Measurements from ENCODE around the gene PDE1A. TPM values are rescaled to one million over a fixed set of nuclear protein-coding genes. Genes with fewer than 3 reads are reported as not detected.

The PDE1A gene
- total RNA-seq, 2 experiments from 2014 or later, result not detected

DNA sequence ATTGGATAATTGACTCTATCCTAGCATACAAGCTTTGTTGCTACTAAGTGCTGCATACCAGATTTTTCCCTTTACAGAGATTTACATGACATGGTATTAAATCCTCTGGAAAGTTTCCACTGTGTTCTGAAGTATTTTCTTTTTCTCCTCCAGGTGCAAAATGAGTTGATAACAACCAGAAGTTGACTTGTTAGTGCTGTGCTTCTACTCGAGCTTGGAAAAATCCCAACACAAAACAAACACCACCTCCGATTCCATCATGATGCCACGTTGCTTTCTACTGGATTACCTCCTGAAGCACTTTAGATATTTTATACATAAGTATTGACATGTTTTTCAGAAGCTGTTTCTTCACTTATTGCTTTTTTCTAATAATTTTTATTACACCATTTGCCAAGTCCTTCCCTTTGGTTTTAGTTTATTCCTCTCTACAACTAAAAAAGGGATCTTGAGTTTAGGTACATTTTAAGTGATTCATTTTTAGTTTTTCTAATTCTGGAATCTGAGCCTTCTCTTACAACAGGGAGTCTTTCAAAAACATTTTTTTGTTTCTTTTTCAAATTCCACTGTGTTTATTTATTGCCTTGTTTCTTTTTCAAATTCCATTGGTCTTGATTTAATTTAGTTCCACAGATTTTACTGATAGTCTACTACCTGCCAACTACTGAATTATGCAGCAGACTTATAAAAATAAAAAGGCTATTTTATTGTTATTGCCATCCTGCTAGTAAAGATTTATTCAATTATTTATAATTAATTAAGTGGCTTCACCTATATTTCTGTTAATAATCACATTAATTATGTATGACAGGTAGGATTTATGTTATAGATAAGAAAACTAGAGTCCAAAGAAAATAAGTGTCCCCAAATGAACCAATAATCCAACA lies 297.8 kb downstream of the PDE1A start:
- H2AFZ ChIP-seq (ENCODE audit: low read length), result no peak overlapping the region
- no peaks in the 10 kb centered on the region for H3K79me2 ChIP-seq (ENCODE audit: insufficient read depth, low read depth, low read length)
- H3K4me3 ChIP-seq (ENCODE audit: low read depth, low read length, poor library complexity, severe bottlenecking), result no peak overlapping the region
- H4K20me1 ChIP-seq (ENCODE audit: insufficient read depth, low read length), result no peaks in the 10 kb centered on the region
- CTCF ChIA-PET (ENCODE audit: unreplicated experiment), result no interaction called here
- no peak for DNase-seq (ENCODE audit: low spot score)
- H3K27ac ChIP-seq (ENCODE audit: low read depth, low read length, poor library complexity, severe bottlenecking), result no peak overlapping the region
- BruUV-seq (replicated peaks), result no TSS peak
- H3K9me3 ChIP-seq (ENCODE audit: low read length), result no peaks in the 10 kb centered on the region
- no peaks in the 10 kb centered on the region for H3K4me1 ChIP-seq (ENCODE audit: insufficient read depth, low read length, poor library complexity, severe bottlenecking)
- POLR2A ChIA-PET, result no interaction called here
- no peaks in the 10 kb centered on the region for H3K9me2 ChIP-seq (ENCODE audit: insufficient read depth, low read length)
- TF ChIP-seq, protein P1, sequence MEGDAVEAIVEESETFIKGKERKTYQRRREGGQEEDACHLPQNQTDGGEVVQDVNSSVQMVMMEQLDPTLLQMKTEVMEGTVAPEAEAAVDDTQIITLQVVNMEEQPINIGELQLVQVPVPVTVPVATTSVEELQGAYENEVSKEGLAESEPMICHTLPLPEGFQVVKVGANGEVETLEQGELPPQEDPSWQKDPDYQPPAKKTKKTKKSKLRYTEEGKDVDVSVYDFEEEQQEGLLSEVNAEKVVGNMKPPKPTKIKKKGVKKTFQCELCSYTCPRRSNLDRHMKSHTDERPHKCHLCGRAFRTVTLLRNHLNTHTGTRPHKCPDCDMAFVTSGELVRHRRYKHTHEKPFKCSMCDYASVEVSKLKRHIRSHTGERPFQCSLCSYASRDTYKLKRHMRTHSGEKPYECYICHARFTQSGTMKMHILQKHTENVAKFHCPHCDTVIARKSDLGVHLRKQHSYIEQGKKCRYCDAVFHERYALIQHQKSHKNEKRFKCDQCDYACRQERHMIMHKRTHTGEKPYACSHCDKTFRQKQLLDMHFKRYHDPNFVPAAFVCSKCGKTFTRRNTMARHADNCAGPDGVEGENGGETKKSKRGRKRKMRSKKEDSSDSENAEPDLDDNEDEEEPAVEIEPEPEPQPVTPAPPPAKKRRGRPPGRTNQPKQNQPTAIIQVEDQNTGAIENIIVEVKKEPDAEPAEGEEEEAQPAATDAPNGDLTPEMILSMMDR (conservative IDR thresholded peaks at IDR 0.05; ENCODE audit: low read length), result no peak
- TF ChIP-seq EZH2phosphoT487 (IDR thresholded peaks at IDR 0.05; ENCODE audit: borderline replicate concordance, low read depth, low read length), result no peak
- H3K4me2 ChIP-seq (ENCODE audit: low read length), result no peak overlapping the region
- no peaks in the 10 kb centered on the region for H3K36me3 ChIP-seq (ENCODE audit: insufficient read depth, low read length)
- intact Hi-C loops (cut with micrococcal nuclease; ENCODE audit: unreplicated experiment), result no loop called here

DNA sequence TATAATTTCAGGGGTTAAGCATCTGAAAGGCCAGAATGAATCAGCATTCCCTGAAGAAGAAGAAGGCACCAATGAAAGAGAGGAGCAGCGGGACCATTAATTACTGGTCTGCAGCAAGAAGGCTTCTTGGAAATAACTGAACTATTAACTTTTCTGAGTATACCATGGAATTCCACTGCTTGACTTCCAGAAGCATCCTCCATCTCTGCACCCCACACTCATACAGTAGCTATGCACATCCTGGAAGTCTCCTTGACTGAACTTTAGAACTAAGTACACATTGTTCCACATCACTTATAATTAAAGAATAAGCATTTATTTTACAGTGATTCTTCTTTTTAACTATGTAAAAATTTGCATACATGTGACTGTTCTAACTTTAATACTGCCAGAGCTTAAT lies 309.6 kb downstream of the PDE1A start:
- Histone ChIP-seq H3K36me3 (ENCODE audit: insufficient read depth, low read length) (no peaks in the 10 kb centered on the region), H2AFZ (ENCODE audit: low read length) (no peak overlapping the region), H4K20me1 (ENCODE audit: insufficient read depth, low read length) (no peaks in the 10 kb centered on the region), H3K79me2 (ENCODE audit: insufficient read depth, low read depth, low read length) (no peaks in the 10 kb centered on the region), H3K9me2 (ENCODE audit: insufficient read depth, low read length) (no peaks in the 10 kb centered on the region), H3K9me3 (ENCODE audit: low read length) (no peaks in the 10 kb centered on the region), H3K27ac (ENCODE audit: low read depth, low read length, poor library complexity, severe bottlenecking) (no peak overlapping the region), H3K4me3 (ENCODE audit: low read depth, low read length, poor library complexity, severe bottlenecking) (no peak overlapping the region), H3K4me2 (ENCODE audit: low read length) (no peak overlapping the region), H3K4me1 (ENCODE audit: insufficient read depth, low read length, poor library complexity, severe bottlenecking) (no peaks in the 10 kb centered on the region)
- intact Hi-C loops (cut with micrococcal nuclease; ENCODE audit: unreplicated experiment), result no loop called here
- ChIA-PET CTCF (ENCODE audit: unreplicated experiment) (interaction anchor here (0.5 kb wide), 1 partner anchor 14 kb away, joined by 3 read pairs; no protein-coding TSS in a partner anchor), POLR2A (interaction anchor here (1.4 to 1.5 kb wide), 2 partner anchors 17 to 23 kb away, joined by 4 to 5 read pairs; no protein-coding TSS in a partner anchor)
- BruUV-seq (replicated peaks), result no TSS peak
- TF ChIP-seq EZH2phosphoT487 (IDR thresholded peaks at IDR 0.05; ENCODE audit: borderline replicate concordance, low read depth, low read length), result no peak
- TF ChIP-seq, protein P1 (conservative IDR thresholded peaks at IDR 0.05; ENCODE audit: low read length), result no peak
- no peak for DNase-seq (ENCODE audit: low spot score)

DNA sequence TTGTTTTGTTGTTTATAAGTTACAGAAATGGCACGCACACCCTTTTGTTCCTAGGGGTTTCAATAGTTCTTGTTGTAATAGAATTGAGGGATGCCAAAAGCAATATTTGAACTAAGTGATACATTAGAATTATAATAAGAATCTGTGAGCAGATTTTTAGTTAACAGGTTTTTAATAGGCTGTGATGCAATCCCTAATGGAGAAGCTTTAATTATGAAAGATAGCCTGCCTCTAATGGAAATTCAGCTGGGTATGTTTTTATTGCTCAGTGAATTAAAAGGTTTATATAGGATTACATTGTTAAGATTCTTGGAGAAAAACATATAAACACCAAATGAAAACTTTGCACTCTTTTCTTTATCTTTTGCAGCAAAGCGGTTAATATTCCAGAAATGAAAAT lies 310.1 kb downstream of the PDE1A start:
- H2AFZ ChIP-seq (ENCODE audit: low read length), result no peak overlapping the region
- POLR2A ChIA-PET, result no interaction called here
- no peaks in the 10 kb centered on the region for H3K36me3 ChIP-seq (ENCODE audit: insufficient read depth, low read length)
- no peaks in the 10 kb centered on the region for H3K4me1 ChIP-seq (ENCODE audit: insufficient read depth, low read length, poor library complexity, severe bottlenecking)
- no peak overlapping the region for H3K4me2 ChIP-seq (ENCODE audit: low read length)
- TF ChIP-seq, protein P1 (conservative IDR thresholded peaks at IDR 0.05; ENCODE audit: low read length), result no peak
- no peak for TF ChIP-seq EZH2phosphoT487 (IDR thresholded peaks at IDR 0.05; ENCODE audit: borderline replicate concordance, low read depth, low read length)
- H3K4me3 ChIP-seq (ENCODE audit: low read depth, low read length, poor library complexity, severe bottlenecking), result no peak overlapping the region
- intact Hi-C loops (cut with micrococcal nuclease; ENCODE audit: unreplicated experiment), result no loop called here
- no peaks in the 10 kb centered on the region for H4K20me1 ChIP-seq (ENCODE audit: insufficient read depth, low read length)
- CTCF ChIA-PET (ENCODE audit: unreplicated experiment), result no interaction called here
- no peaks in the 10 kb centered on the region for H3K79me2 ChIP-seq (ENCODE audit: insufficient read depth, low read depth, low read length)
- no TSS peak for BruUV-seq (replicated peaks)
- no peaks in the 10 kb centered on the region for H3K9me2 ChIP-seq (ENCODE audit: insufficient read depth, low read length)
- H3K27ac ChIP-seq (ENCODE audit: low read depth, low read length, poor library complexity, severe bottlenecking), result no peak overlapping the region
- no peak for DNase-seq (ENCODE audit: low spot score)
- no peaks in the 10 kb centered on the region for H3K9me3 ChIP-seq (ENCODE audit: low read length)
